Activated B cell treated with CpG ODN at 0.5 μM for 24 hours (primary cell): ENCODE measurements around the gene COL19A1. TPM values are rescaled to one million over a fixed set of nuclear protein-coding genes. Genes with fewer than 3 reads are reported as not detected.

ENCODE experiments used
- ATAC-seq: fragments of 200-7000 bp; cut with Tn5 transposase; one replicate; pipeline ENCODE4 v1.10.0; 2021; ENCODE audit warnings: low read depth, mild to moderate bottlenecking, moderate library complexity
- CTCF ChIA-PET: fragments of 350-600 bp; sonication (Branson Sonifier 250); formaldehyde crosslinking; loops from one replicate; lab custom pipeline; 2021; ENCODE audit warnings: antibody characterized with exemption; lab: Charles Lee
- POLR2A ChIA-PET: fragments of 350-600 bp; sonication (Branson Sonifier 250); formaldehyde crosslinking; loops from one replicate; lab custom pipeline; 2021; ENCODE audit warnings: antibody characterized with exemption; lab: Charles Lee
- DNase-seq: peaks from one replicate; pipeline ENCODE4 v3.0.0; 2022
- H3K27ac Mint-ChIP-seq: one replicate; pipeline ENCODE4 v1.8.0; 2020; ENCODE audit warnings: mixed read lengths
- H3K27me3 Mint-ChIP-seq: one replicate; pipeline ENCODE4 v1.8.0; 2021; ENCODE audit warnings: mixed read lengths
- H3K36me3 Mint-ChIP-seq: one replicate; pipeline ENCODE4 v1.8.0; 2021; ENCODE audit warnings: low read depth, mixed read lengths
- H3K4me1 Mint-ChIP-seq: one replicate; pipeline ENCODE4 v1.8.0; 2021; ENCODE audit warnings: mixed read lengths
- H3K4me3 Mint-ChIP-seq: one replicate; pipeline ENCODE4 v1.8.0; 2020; ENCODE audit warnings: mild to moderate bottlenecking, mixed read lengths
- H3K9me3 Mint-ChIP-seq: one replicate; pipeline ENCODE4 v1.8.0; 2020; ENCODE audit warnings: mixed read lengths
- CTCF ChIP-seq: fragments of 200-600 bp; IDR thresholded peaks from one replicate; pipeline ENCODE4 v1.8.0; 2022; ENCODE audit warnings: antibody characterized with exemption, mild to moderate bottlenecking
- intact Hi-C: fragments of 100-400 bp; cut with micrococcal nuclease; formaldehyde crosslinking; loops from one replicate; pipeline ENCODE4 v1.15.1; 2024
- total RNA-seq: library from RNA; stranded (reverse); gene quantifications from 2 replicates; pipeline ENCODE4 v1.2.3, GENCODE V29; 2022

The COL19A1 gene
- total RNA-seq, 1 donor from 2014 or later: 54.4 TPM

GRCh38 chr6:70198785-70199184 lies 332.4 kb downstream of the COL19A1 start:
- POLR2A ChIA-PET: no interaction called here
- CTCF ChIA-PET: no interaction called here
- Mint-ChIP-seq H3K27me3 (no peaks in the 10 kb centered on the region), H3K4me1 (no peaks in the 10 kb centered on the region), H3K36me3 (peaks cover 48% of the 10 kb centered on the region), H3K4me3 (no peak overlapping the region), H3K27ac (no peak overlapping the region), H3K9me3 (no peaks in the 10 kb centered on the region)
- TF ChIP-seq CTCF: no peak
- ATAC-seq (no peak), DNase-seq (no peak)
- intact Hi-C loops: no loop called here

- Mint-ChIP-seq H3K4me1 (no peaks in the 10 kb centered on the region), H3K4me3 (no peak overlapping the region), H3K9me3 (no peaks in the 10 kb centered on the region), H3K27ac (no peak overlapping the region), H3K27me3 (no peaks in the 10 kb centered on the region), H3K36me3 (peaks cover 22% of the 10 kb centered on the region)
- POLR2A ChIA-PET: no interaction called here
- CTCF ChIA-PET: interaction anchor here (1.2 kb wide), 1 partner anchor 11 kb away, joined by 5 read pairs; no protein-coding TSS in a partner anchor
- DNase-seq (no peak), ATAC-seq (no peak)
- no peak for TF ChIP-seq CTCF
- intact Hi-C loops: no loop called here
Measured at GRCh38 chr6:70208235-70208790, 342.0 kb downstream of the COL19A1 start.

- CTCF ChIA-PET: no interaction called here
- intact Hi-C loops: no loop called here
- no peak for ATAC-seq
- no peaks in the 10 kb centered on the region for H3K9me3 Mint-ChIP-seq
- no peaks in the 10 kb centered on the region for H3K4me1 Mint-ChIP-seq
- H3K36me3 Mint-ChIP-seq: peaks cover 13% of the 10 kb centered on the region
- TF ChIP-seq CTCF: no peak
- H3K27me3 Mint-ChIP-seq: no peaks in the 10 kb centered on the region
- H3K4me3 Mint-ChIP-seq: no peak overlapping the region
- POLR2A ChIA-PET: no interaction called here
- H3K27ac Mint-ChIP-seq: no peak overlapping the region
- DNase-seq: no peak
Measured at GRCh38 chr6:70210462-70210861, 344.1 kb downstream of the COL19A1 start.

GRCh38 chr6:70215460-70216108 lies 349.2 kb downstream of the COL19A1 start:
- H3K27me3 Mint-ChIP-seq: no peaks in the 10 kb centered on the region
- intact Hi-C loops: no loop called here
- peaks cover 3% of the 10 kb centered on the region for H3K36me3 Mint-ChIP-seq
- no peaks in the 10 kb centered on the region for H3K9me3 Mint-ChIP-seq
- POLR2A ChIA-PET: no interaction called here
- TF ChIP-seq CTCF: no peak
- ATAC-seq (no peak), DNase-seq (no peak)
- no peaks in the 10 kb centered on the region for H3K4me1 Mint-ChIP-seq
- H3K27ac Mint-ChIP-seq: no peak overlapping the region
- H3K4me3 Mint-ChIP-seq: no peak overlapping the region
- CTCF ChIA-PET: no interaction called here

- TF ChIP-seq CTCF: no peak
- H3K4me1 Mint-ChIP-seq: peaks cover 6% of the 10 kb centered on the region
- H3K4me3 Mint-ChIP-seq: no peak overlapping the region
- no peak for ATAC-seq
- no peaks in the 10 kb centered on the region for H3K27me3 Mint-ChIP-seq
- intact Hi-C loops: loop anchor here (1.0 kb wide), 1 partner anchor 797 kb away; no protein-coding TSS in a partner anchor
- ChIA-PET POLR2A (no interaction called here), CTCF (no interaction called here)
- peaks cover under 1% of the 10 kb centered on the region for H3K36me3 Mint-ChIP-seq
- H3K9me3 Mint-ChIP-seq: no peaks in the 10 kb centered on the region
- DNase-seq: no peak
- no peak overlapping the region for H3K27ac Mint-ChIP-seq
Measured at GRCh38 chr6:70216767-70217166, 350.4 kb downstream of the COL19A1 start.
